H1 (cell line): ENCODE measurements around the gene BTBD10.

Experiments
- BRCA1 ChIP-seq: IDR thresholded peaks from 2 replicates; pipeline ENCODE4 v1.6.1; 2012; ENCODE audit warnings: low read depth, low read length, improper control_type of control experiment
- GABPA ChIP-seq: IDR thresholded peaks from 2 replicates; pipeline ENCODE4 v1.6.1; 2011; ENCODE audit warnings: mild to moderate bottlenecking, low read length, moderate library complexity, borderline replicate concordance; ENCODE audit not compliant: insufficient read depth
- NANOG ChIP-seq: IDR thresholded peaks from 2 replicates; pipeline ENCODE4 v1.6.1; 2011; ENCODE audit warnings: low read length, low read depth, mild to moderate bottlenecking, inconsistent platforms; ENCODE audit not compliant: insufficient read depth, poor library complexity, severe bottlenecking
- PHF8 ChIP-seq: fragments of 200-600 bp; sonication (generic); conservative IDR thresholded peaks from 2 replicates; pipeline ENCODE4 v1.7.1; 2012; ENCODE audit warnings: low read depth, mild to moderate bottlenecking, inconsistent platforms, low read length, moderate library complexity
- POLR2A ChIP-seq, 2 experiments: IDR thresholded peaks; 1 replicate in 1 of 2; 2 replicates in 1 of 2; pipeline ENCODE4 v1.6.1; 2011; ENCODE audit warnings: low read depth in 2 of 2, low read length in 2 of 2, mild to moderate bottlenecking in 2 of 2; ENCODE audit errors: control extremely low read depth in 1 of 2
- POU5F1 ChIP-seq: IDR thresholded peaks from 2 replicates; pipeline ENCODE4 v1.6.1; 2011; ENCODE audit warnings: low read depth, mild to moderate bottlenecking, low read length, moderate library complexity
- RFX5 ChIP-seq: IDR thresholded peaks from 2 replicates; pipeline ENCODE4 v1.6.1; 2011; ENCODE audit warnings: low read depth, low read length, improper control_type of control experiment, borderline replicate concordance
- TCF12 ChIP-seq: IDR thresholded peaks from 2 replicates; pipeline ENCODE4 v1.6.1; 2011; ENCODE audit warnings: low read depth, mild to moderate bottlenecking, low read length
- YY1 ChIP-seq: IDR thresholded peaks from 2 replicates; pipeline ENCODE4 v1.6.1; 2011; ENCODE audit warnings: low read depth, mild to moderate bottlenecking, low read length
- TF ChIP-seq, protein P1 (sequence below): IDR thresholded peaks from 2 replicates; pipeline ENCODE4 v1.6.1; 2012; ENCODE audit warnings: inconsistent platforms
- TF ChIP-seq, protein P2 (sequence below), 3 experiments: IDR thresholded peaks; 1 replicate in 2 of 3; 2 replicates in 1 of 3; pipeline versions ENCODE4 v1.5.1 to v1.6.1; 2011; ENCODE audit warnings: low read length in 3 of 3, mild to moderate bottlenecking in 3 of 3, inconsistent platforms in 2 of 3, low read depth in 1 of 3, moderate library complexity in 1 of 3; ENCODE audit not compliant: insufficient read depth in 1 of 3; ENCODE audit errors: control extremely low read depth in 1 of 3

DNA sequence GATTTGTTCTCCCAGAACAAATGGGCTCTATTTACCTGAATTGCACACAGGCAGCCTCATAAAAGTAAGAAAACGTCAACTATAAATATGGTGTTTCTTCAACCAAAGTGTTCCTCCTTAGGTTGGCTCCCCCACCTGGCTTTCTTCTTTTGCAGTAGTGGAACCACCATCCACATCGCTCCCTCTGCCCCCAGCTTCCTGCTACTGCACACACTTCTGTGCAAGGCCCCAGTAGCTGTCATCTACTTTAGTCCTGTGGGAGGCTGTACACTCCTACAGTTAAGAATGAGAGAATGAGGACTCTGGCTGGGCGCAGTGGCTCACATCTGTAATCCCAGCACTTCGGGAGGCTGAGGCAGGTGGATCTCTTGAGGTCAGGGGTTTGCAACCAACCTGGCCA lies 95.9 kb downstream of the BTBD10 start:
- TF ChIP-seq GABPA (no peak), BRCA1 (no peak), POLR2A (IDR thresholded peaks at IDR 0.05; ENCODE audit: control extremely low read depth in 1 of 2, low read depth in 2 of 2, low read length in 2 of 2) (no peak), POU5F1 (no peak), RFX5 (no peak), YY1 (no peak), TCF12 (no peak), NANOG (no peak), PHF8 (no peak)
- TF ChIP-seq, protein P1, sequence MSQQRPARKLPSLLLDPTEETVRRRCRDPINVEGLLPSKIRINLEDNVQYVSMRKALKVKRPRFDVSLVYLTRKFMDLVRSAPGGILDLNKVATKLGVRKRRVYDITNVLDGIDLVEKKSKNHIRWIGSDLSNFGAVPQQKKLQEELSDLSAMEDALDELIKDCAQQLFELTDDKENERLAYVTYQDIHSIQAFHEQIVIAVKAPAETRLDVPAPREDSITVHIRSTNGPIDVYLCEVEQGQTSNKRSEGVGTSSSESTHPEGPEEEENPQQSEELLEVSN = no peak
- TF ChIP-seq, protein P2, sequence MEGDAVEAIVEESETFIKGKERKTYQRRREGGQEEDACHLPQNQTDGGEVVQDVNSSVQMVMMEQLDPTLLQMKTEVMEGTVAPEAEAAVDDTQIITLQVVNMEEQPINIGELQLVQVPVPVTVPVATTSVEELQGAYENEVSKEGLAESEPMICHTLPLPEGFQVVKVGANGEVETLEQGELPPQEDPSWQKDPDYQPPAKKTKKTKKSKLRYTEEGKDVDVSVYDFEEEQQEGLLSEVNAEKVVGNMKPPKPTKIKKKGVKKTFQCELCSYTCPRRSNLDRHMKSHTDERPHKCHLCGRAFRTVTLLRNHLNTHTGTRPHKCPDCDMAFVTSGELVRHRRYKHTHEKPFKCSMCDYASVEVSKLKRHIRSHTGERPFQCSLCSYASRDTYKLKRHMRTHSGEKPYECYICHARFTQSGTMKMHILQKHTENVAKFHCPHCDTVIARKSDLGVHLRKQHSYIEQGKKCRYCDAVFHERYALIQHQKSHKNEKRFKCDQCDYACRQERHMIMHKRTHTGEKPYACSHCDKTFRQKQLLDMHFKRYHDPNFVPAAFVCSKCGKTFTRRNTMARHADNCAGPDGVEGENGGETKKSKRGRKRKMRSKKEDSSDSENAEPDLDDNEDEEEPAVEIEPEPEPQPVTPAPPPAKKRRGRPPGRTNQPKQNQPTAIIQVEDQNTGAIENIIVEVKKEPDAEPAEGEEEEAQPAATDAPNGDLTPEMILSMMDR (IDR thresholded peaks at IDR 0.05; ENCODE audit: control extremely low read depth in 1 of 3, insufficient read depth in 1 of 3, low read depth in 1 of 3, low read length in 3 of 3) = no peak
